ENCODE data around the gene WIZ.

DNA sequence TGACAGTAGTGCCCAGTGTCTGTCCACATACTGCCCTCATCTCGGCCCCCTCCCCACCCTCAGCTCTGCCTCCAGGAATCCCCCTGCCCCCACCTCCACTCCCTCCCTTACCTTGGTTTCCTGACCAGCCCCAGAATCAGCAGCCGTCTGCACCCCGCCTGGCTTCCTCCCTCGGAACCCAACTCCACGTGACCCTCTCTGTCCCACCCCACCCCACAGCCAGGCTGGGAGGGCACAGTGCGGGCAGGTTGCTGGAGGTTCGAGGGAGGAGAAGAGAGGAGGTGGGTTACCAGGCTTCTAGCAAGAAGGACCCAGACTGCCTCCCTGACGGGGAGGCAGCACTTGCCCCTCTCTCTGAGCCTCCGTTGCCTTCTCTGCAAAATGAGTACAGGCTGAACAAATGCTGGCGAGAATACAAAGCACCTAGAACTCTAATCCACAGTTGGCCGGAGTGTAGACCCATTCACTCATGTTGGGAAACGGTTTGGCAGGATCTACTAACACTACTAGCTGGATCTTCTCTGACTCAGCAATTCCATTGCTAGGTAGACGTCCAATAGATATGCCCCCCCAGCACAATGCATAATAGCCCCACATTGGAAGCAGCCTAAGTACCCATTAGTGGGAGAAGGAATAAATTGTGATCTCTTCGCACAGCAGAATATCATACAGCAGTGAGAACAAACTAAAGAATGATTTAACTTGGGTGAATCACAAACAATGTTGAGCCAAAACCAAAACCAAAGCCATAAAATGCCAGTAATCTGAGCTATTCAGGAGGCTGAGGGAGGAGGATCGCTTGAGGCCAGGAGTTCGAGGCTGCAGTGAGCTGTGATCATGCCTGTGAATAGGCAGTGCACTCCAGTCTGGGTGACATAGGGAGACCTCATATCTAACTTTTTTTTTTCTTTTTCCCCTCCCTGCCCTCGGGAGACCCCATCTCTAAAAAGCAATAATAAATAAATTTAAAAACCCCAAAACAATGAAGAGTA, 14.9 kb upstream of the WIZ start, which contains the start of gene RASAL3:
- TF ChIP-seq, protein P1, sequence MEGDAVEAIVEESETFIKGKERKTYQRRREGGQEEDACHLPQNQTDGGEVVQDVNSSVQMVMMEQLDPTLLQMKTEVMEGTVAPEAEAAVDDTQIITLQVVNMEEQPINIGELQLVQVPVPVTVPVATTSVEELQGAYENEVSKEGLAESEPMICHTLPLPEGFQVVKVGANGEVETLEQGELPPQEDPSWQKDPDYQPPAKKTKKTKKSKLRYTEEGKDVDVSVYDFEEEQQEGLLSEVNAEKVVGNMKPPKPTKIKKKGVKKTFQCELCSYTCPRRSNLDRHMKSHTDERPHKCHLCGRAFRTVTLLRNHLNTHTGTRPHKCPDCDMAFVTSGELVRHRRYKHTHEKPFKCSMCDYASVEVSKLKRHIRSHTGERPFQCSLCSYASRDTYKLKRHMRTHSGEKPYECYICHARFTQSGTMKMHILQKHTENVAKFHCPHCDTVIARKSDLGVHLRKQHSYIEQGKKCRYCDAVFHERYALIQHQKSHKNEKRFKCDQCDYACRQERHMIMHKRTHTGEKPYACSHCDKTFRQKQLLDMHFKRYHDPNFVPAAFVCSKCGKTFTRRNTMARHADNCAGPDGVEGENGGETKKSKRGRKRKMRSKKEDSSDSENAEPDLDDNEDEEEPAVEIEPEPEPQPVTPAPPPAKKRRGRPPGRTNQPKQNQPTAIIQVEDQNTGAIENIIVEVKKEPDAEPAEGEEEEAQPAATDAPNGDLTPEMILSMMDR (conservative IDR thresholded peaks at IDR 0.05; ENCODE audit: low read depth in 2 of 2), result no peak
- TF ChIP-seq POLR2AphosphoS5 (IDR thresholded peaks at IDR 0.05; ENCODE audit: low read depth), result no peak
- TF ChIP-seq, protein P2, sequence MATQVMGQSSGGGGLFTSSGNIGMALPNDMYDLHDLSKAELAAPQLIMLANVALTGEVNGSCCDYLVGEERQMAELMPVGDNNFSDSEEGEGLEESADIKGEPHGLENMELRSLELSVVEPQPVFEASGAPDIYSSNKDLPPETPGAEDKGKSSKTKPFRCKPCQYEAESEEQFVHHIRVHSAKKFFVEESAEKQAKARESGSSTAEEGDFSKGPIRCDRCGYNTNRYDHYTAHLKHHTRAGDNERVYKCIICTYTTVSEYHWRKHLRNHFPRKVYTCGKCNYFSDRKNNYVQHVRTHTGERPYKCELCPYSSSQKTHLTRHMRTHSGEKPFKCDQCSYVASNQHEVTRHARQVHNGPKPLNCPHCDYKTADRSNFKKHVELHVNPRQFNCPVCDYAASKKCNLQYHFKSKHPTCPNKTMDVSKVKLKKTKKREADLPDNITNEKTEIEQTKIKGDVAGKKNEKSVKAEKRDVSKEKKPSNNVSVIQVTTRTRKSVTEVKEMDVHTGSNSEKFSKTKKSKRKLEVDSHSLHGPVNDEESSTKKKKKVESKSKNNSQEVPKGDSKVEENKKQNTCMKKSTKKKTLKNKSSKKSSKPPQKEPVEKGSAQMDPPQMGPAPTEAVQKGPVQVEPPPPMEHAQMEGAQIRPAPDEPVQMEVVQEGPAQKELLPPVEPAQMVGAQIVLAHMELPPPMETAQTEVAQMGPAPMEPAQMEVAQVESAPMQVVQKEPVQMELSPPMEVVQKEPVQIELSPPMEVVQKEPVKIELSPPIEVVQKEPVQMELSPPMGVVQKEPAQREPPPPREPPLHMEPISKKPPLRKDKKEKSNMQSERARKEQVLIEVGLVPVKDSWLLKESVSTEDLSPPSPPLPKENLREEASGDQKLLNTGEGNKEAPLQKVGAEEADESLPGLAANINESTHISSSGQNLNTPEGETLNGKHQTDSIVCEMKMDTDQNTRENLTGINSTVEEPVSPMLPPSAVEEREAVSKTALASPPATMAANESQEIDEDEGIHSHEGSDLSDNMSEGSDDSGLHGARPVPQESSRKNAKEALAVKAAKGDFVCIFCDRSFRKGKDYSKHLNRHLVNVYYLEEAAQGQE (IDR thresholded peaks at IDR 0.05; ENCODE audit: unreplicated experiment), result no peak
- TF ChIP-seq NANOG (IDR thresholded peaks at IDR 0.05; ENCODE audit: borderline replicate concordance), result no peak
- TF ChIP-seq EZH2phosphoT487 (IDR thresholded peaks at IDR 0.05; ENCODE audit: unreplicated experiment), result no peak
- no peak for TF ChIP-seq ZNF331 (CRISPR knock-in tag; IDR thresholded peaks at IDR 0.05; ENCODE audit: low read depth)
- TF ChIP-seq CREB1 (CRISPR knock-in tag; IDR thresholded peaks at IDR 0.05; ENCODE audit: low read depth), result no peak
- TF ChIP-seq EZH2 (IDR thresholded peaks at IDR 0.05; ENCODE audit: low read depth, unreplicated experiment), result no peak
- TF ChIP-seq JUNB (IDR thresholded peaks at IDR 0.05; ENCODE audit: unreplicated experiment), result no peak
- TF ChIP-seq, protein P3, sequence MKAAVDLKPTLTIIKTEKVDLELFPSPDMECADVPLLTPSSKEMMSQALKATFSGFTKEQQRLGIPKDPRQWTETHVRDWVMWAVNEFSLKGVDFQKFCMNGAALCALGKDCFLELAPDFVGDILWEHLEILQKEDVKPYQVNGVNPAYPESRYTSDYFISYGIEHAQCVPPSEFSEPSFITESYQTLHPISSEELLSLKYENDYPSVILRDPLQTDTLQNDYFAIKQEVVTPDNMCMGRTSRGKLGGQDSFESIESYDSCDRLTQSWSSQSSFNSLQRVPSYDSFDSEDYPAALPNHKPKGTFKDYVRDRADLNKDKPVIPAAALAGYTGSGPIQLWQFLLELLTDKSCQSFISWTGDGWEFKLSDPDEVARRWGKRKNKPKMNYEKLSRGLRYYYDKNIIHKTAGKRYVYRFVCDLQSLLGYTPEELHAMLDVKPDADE (IDR thresholded peaks at IDR 0.05), result no peak
